ENCODE measurements around the gene YPEL5.
"Not testable (repeated sequence)": the region's sequence is repeated elsewhere in the genome, so short reads cannot be mapped to it uniquely, and the experiment has no call there.

DNA sequence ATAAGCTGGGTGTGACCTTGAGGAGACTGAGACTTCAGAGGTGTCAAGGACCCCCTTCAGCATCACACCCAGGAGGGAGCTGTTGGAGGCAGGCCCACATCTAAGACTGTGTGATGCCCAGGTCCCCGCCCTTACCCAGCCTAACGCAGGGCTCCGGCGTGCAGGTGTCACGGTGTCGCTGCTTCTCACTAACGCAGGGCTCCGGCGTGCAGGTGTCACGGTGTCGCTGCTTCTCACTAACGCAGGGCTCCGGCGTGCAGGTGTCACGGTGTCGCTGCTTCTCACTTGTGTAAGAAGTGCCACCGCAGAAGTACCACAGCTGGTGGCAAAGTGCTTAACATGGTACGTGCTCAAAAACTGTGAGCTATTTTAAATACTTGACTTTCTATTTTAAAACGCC, 35.6 kb upstream of the YPEL5 start:
- TF ChIP-seq EZH2phosphoT487 (IDR thresholded peaks at IDR 0.05; ENCODE audit: borderline replicate concordance, low read depth, low read length): not testable (repeated sequence)
- TF ChIP-seq, protein P1, sequence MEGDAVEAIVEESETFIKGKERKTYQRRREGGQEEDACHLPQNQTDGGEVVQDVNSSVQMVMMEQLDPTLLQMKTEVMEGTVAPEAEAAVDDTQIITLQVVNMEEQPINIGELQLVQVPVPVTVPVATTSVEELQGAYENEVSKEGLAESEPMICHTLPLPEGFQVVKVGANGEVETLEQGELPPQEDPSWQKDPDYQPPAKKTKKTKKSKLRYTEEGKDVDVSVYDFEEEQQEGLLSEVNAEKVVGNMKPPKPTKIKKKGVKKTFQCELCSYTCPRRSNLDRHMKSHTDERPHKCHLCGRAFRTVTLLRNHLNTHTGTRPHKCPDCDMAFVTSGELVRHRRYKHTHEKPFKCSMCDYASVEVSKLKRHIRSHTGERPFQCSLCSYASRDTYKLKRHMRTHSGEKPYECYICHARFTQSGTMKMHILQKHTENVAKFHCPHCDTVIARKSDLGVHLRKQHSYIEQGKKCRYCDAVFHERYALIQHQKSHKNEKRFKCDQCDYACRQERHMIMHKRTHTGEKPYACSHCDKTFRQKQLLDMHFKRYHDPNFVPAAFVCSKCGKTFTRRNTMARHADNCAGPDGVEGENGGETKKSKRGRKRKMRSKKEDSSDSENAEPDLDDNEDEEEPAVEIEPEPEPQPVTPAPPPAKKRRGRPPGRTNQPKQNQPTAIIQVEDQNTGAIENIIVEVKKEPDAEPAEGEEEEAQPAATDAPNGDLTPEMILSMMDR (conservative IDR thresholded peaks at IDR 0.05; ENCODE audit: low read length): not testable (repeated sequence)

Data from OCI-LY7 (cell line).